ENCODE results near the gene RCL1. TPM values are rescaled to one million over a fixed set of nuclear protein-coding genes. Genes with fewer than 3 reads are reported as not detected.
"Not testable (repeated sequence)": the region's sequence is repeated elsewhere in the genome, so short reads cannot be mapped to it uniquely, and the experiment has no call there.

The RCL1 gene
- total RNA-seq, 1 donor: 10.4 TPM

GRCh38 chr9:4890929-4891328 is 98.2 kb downstream of the RCL1 start:
- no peak for DNase-seq (ENCODE audit: low read depth)
- no peak overlapping the region for H3K4me3 ChIP-seq (ENCODE audit: low read depth, low read length)
- no peak for TF ChIP-seq CTCF (IDR thresholded peaks at IDR 0.05; ENCODE audit: insufficient read depth, low read depth, low read length)

DNA sequence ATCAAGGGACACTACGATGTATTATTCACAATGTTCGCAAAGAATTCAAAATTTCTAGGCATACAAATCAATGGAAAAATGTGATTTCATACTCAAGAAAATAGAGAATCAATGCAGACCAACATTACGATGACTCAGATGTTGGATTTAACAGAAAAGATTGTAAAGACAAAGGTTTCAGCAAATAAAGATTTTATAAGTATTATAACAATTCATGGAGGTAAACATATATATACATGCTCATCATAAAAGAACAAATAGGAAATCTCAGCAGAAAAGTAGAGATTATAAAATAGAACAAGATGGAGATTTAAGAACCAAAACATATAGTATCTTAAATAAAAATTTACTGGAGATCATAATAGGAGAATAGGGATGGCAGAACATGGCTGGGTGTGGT is 98.9 kb downstream of the RCL1 start:
- no peak for DNase-seq (ENCODE audit: low read depth)
- H3K4me3 ChIP-seq (ENCODE audit: low read depth, low read length): no peak overlapping the region
- no peak for TF ChIP-seq CTCF (IDR thresholded peaks at IDR 0.05; ENCODE audit: insufficient read depth, low read depth, low read length)

DNA sequence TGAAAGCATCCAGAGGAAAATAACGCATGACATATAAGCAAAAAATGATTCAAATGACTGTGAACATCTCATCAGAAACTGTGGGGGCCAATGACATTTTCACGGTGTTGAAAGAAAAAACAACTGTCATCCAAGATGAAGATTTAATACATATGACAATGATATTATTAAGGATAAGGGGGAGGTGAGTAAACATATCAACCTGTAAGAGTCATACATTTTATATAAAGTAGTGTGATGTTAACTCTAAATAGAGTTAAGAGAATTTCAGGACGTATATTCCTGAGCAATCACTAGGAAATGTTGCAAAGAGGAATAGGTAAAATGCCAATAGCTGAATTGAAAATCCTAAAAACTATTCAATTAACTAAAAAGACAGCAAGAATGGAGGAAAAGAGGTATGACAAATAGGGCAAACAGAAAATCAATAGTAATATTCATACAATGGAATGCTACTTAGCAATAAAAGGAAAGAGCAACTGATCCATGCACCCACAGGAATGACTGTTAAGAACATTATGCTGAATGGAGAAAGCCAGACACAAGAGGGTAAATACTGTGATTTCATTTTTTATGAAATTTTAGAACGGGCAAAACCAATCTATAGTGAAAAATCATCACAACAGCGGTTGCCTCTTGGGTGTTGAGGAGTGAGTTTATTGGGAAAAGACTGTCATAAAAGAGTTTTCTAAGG is 99.9 kb downstream of the RCL1 start:
- TF ChIP-seq CTCF (IDR thresholded peaks at IDR 0.05; ENCODE audit: insufficient read depth, low read depth, low read length): no peak
- no peak overlapping the region for H3K4me3 ChIP-seq (ENCODE audit: low read depth, low read length)
- DNase-seq (ENCODE audit: low read depth): no peak

DNA sequence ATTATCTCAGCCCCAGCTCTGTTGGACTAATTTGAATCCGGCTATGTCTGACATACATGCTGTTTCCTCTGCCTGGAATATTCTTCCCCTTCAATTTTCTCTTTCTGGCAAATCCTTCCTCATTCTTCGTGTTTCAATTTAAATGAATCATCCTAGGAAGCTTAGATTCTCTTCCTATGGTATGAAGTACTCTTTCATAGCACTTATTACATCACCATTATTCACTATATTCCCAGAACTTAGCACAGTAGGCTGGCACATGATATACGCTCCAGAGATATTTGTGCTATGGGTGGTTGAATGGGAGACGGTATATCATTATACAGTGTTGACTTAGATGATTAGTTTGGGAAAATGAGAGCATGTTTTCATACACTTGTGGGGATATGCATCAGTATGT is 101.3 kb downstream of the RCL1 start:
- DNase-seq (ENCODE audit: low read depth): peak; percentile 7
- TF ChIP-seq CTCF (IDR thresholded peaks at IDR 0.05; ENCODE audit: insufficient read depth, low read depth, low read length): no peak
- no peak overlapping the region for H3K4me3 ChIP-seq (ENCODE audit: low read depth, low read length)

- DNase-seq (ENCODE audit: low read depth); H3K4me3 ChIP-seq (ENCODE audit: low read depth, low read length): not testable (repeated sequence)
These were observed 107.1 kb downstream of the RCL1 start for GRCh38 chr9:4899853-4900252.

DNA sequence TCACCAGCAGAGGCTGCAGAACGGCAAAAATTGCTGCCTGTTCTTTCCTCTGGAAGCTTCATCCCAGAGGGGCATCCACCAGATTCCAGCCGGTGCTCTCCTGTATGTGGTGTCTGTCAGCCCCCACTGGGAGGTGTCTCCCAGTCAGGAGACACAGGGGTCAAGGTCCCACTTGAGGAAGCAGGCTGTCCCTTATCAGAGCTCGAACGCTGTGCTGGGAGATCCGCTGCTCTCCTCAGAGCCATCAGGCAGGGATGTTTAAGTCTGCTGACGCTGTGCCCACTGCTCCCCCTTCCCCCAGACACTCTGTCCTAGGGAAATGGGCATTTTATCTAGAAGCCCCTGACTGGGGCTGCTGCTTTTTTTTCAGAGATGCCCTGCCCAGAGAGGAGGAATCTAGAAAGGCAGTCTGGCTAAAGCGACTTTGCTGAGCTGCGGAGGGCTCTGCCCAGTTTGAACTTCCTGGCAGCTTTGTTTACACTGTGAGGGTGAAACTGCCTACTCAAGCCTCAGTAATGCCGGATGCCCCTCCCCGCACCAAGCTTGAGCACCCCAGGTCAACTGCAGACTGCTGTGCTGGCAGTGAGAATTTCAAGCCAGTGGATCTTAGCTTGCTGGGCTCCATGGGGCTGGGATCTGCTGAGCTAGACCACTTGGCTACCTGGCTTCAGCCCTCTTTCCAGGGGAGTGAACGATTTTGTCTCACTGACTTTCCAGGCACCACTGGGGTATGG is 108.8 kb downstream of the RCL1 start:
- DNase-seq (ENCODE audit: low read depth): peak; percentile 60
- peak overlapping the region; percentile 29 for H3K4me3 ChIP-seq (ENCODE audit: low read depth, low read length)

GRCh38 chr9:4902135-4902475 is 109.4 kb downstream of the RCL1 start:
- no peak overlapping the region for H3K4me3 ChIP-seq (ENCODE audit: low read depth, low read length)
- no peak for TF ChIP-seq CTCF (IDR thresholded peaks at IDR 0.05; ENCODE audit: insufficient read depth, low read depth, low read length)
- DNase-seq (ENCODE audit: low read depth): no peak

All from fibroblast of villous mesenchyme (primary cell).